H1 (cell line): ENCODE data around the gene PRKD1. TPM values are rescaled to one million over a fixed set of nuclear protein-coding genes. Genes with fewer than 3 reads are reported as not detected.
A peak's percentile ranks its signal among the peaks of the same experiment; 100 is the strongest.

Experiments
- CTCF ChIA-PET: fragments of 300-600 bp; sonication (Branson Sonifier 250); formaldehyde crosslinking; loops from one replicate; lab custom pipeline; 2021; ENCODE audit not compliant: partially characterized antibody; lab: Charles Lee
- POLR2A ChIA-PET: fragments of 300-600 bp; sonication (Branson Sonifier 250); formaldehyde crosslinking; loops from one replicate; lab custom pipeline; 2021; ENCODE audit warnings: inconsistent platforms; ENCODE audit not compliant: partially characterized antibody; lab: Charles Lee
- DNase-seq, 2 experiments: peaks; one replicate each; pipeline versions ENCODE4 v3.0.0 to v3.0.0-alpha.2; 2010 to 2022; ENCODE audit warnings: low spot score in 2 of 2, low read depth in 1 of 2, mixed read lengths in 1 of 2
- FAIRE-seq: peaks from 2 replicates; lab custom pipeline; 2011; peaks lifted over from hg19 to GRCh38; lab: Jason Lieb, UNC
- H2AFZ ChIP-seq: 2 replicates; pipeline ENCODE4 v1.8.1; 2012; ENCODE audit warnings: low read length, inconsistent platforms
- H2AK5ac ChIP-seq: 2 replicates; pipeline ENCODE4 v1.6.1; 2013; ENCODE audit warnings: low read depth, low read length
- H2BK120ac ChIP-seq: replicated peaks from 2 replicates; pipeline ENCODE3; 2013; ENCODE audit warnings: low read depth, low read length, inconsistent platforms
- H2BK12ac ChIP-seq: 2 replicates; pipeline ENCODE4 v1.6.1; 2013; ENCODE audit warnings: low read depth, low read length
- H2BK15ac ChIP-seq: 2 replicates; pipeline ENCODE4 v1.6.1; 2013; ENCODE audit warnings: low read length
- H2BK20ac ChIP-seq: 2 replicates; pipeline ENCODE4 v1.6.1; 2013; ENCODE audit warnings: low read length
- H2BK5ac ChIP-seq: 2 replicates; pipeline ENCODE4 v1.6.1; 2013; ENCODE audit warnings: low read depth, low read length
- H3K14ac ChIP-seq: 2 replicates; pipeline ENCODE4 v1.6.1; 2013; ENCODE audit warnings: inconsistent platforms; ENCODE audit not compliant: insufficient read length
- H3K18ac ChIP-seq: 2 replicates; pipeline ENCODE4 v1.6.1; 2013; ENCODE audit warnings: low read length; ENCODE audit errors: extremely low read depth
- H3K23ac ChIP-seq: 2 replicates; pipeline ENCODE4 v1.6.1; 2013; ENCODE audit warnings: inconsistent platforms; ENCODE audit not compliant: insufficient read length
- H3K23me2 ChIP-seq: 2 replicates; pipeline ENCODE4 v1.6.1; 2013; ENCODE audit warnings: low read depth, low read length
- H3K27ac ChIP-seq: 2 replicates; pipeline ENCODE4 v1.6.1; 2011; ENCODE audit warnings: low read depth, low read length, inconsistent platforms
- H3K27me3 ChIP-seq, 4 experiments: replicated peaks in 1 of 4; 1 replicate in 1 of 4; 2 replicates in 3 of 4; pipeline versions ENCODE4 v1.6.1 to v1.8.1; 2011 to 2013; ENCODE audit warnings: low read length in 3 of 4, mild to moderate bottlenecking in 3 of 4, inconsistent platforms in 2 of 4, mixed read lengths in 2 of 4, moderate library complexity in 1 of 4; ENCODE audit not compliant: control insufficient read depth in 3 of 4, insufficient read depth in 3 of 4; ENCODE audit errors: extremely low read depth in 1 of 4
- H3K36me3 ChIP-seq, 4 experiments: 2 replicates each; pipeline versions ENCODE4 v1.6.1 to v1.8.1; 2011 to 2013; ENCODE audit warnings: mild to moderate bottlenecking in 4 of 4, low read length in 3 of 4, moderate library complexity in 2 of 4, control low read depth in 1 of 4, inconsistent platforms in 1 of 4; ENCODE audit not compliant: insufficient read depth in 4 of 4, control insufficient read depth in 2 of 4
- H3K4ac ChIP-seq: replicated peaks from 2 replicates; pipeline ENCODE3; 2013; ENCODE audit warnings: low read length, low read depth, mixed read lengths, inconsistent platforms; ENCODE audit not compliant: insufficient read length
- H3K4me1 ChIP-seq, 4 experiments: replicated peaks in 1 of 4; 1 replicate in 1 of 4; 2 replicates in 3 of 4; pipeline versions ENCODE4 v1.6.1 to v1.8.1; 2011 to 2013; ENCODE audit warnings: low read length in 3 of 4, inconsistent platforms in 2 of 4, mixed read lengths in 1 of 4; ENCODE audit not compliant: insufficient read depth in 4 of 4, control insufficient read depth in 3 of 4
- H3K4me2 ChIP-seq, 2 experiments: 2 replicates each; pipeline versions ENCODE4 v1.6.1 to v1.8.1; 2011 to 2013; ENCODE audit warnings: low read depth in 2 of 2, low read length in 2 of 2, control low read depth in 1 of 2, inconsistent platforms in 1 of 2, mild to moderate bottlenecking in 1 of 2; ENCODE audit not compliant: insufficient read depth in 1 of 2
- H3K4me3 ChIP-seq, 4 experiments: fragments of 200-600, 300-600 bp in 1 of 4; sonication (generic), shearing (Covaris generic), sonication (Bioruptor Twin) in 1 of 4; 2 replicates each; pipeline versions ENCODE4 v1.5.1 to v1.8.1; 2011 to 2016; ENCODE audit warnings: low read length in 4 of 4, low read depth in 3 of 4, control low read depth in 2 of 4, inconsistent platforms in 2 of 4, mild to moderate bottlenecking in 2 of 4, mixed read lengths in 1 of 4, moderate library complexity in 1 of 4; ENCODE audit not compliant: insufficient read depth in 2 of 4; ENCODE audit errors: extremely low read depth in 1 of 4
- H3K56ac ChIP-seq: replicated peaks from 2 replicates; pipeline ENCODE3; 2013; ENCODE audit warnings: low read depth, mild to moderate bottlenecking, mixed read lengths, low read length, inconsistent platforms; ENCODE audit not compliant: insufficient read length
- H3K79me1 ChIP-seq: 2 replicates; pipeline ENCODE4 v1.6.1; 2013; ENCODE audit warnings: low read depth, low read length, control low read depth
- H3K79me2 ChIP-seq, 2 experiments: 2 replicates each; pipeline versions ENCODE4 v1.6.1 to v1.8.1; 2012 to 2013; ENCODE audit warnings: low read length in 2 of 2, mild to moderate bottlenecking in 2 of 2, inconsistent platforms in 1 of 2; ENCODE audit not compliant: insufficient read depth in 2 of 2, control insufficient read depth in 1 of 2
- H3K9ac ChIP-seq, 4 experiments: replicated peaks in 1 of 4; 1 replicate in 1 of 4; 2 replicates in 3 of 4; pipeline versions ENCODE4 v1.6.1 to v1.8.1; 2011 to 2013; ENCODE audit warnings: low read depth in 3 of 4, low read length in 3 of 4, control low read depth in 2 of 4, mild to moderate bottlenecking in 2 of 4, moderate library complexity in 2 of 4, inconsistent platforms in 1 of 4; ENCODE audit errors: extremely low read depth in 1 of 4
- H3K9me3 ChIP-seq, 2 experiments: 2 replicates each; pipeline versions ENCODE4 v1.6.1 to v1.8.1; 2012 to 2013; ENCODE audit warnings: mild to moderate bottlenecking in 2 of 2, moderate library complexity in 2 of 2, control low read depth in 1 of 2, inconsistent platforms in 1 of 2, low read depth in 1 of 2, low read length in 1 of 2, mixed read lengths in 1 of 2; ENCODE audit not compliant: insufficient read depth in 2 of 2
- H4K20me1 ChIP-seq, 2 experiments: replicated peaks in 1 of 2; 2 replicates each; pipeline versions ENCODE3 to v1.8.1; 2011 to 2013; ENCODE audit warnings: inconsistent platforms in 2 of 2, low read length in 2 of 2, mild to moderate bottlenecking in 1 of 2; ENCODE audit not compliant: insufficient read depth in 2 of 2, control insufficient read depth in 1 of 2
- H4K5ac ChIP-seq: 2 replicates; pipeline ENCODE4 v1.6.1; 2013; ENCODE audit warnings: low read length, low read depth, mixed read lengths, inconsistent platforms; ENCODE audit not compliant: insufficient read length
- H4K8ac ChIP-seq: 2 replicates; pipeline ENCODE4 v1.8.0; 2013; ENCODE audit warnings: mild to moderate bottlenecking, moderate library complexity, low read length, inconsistent platforms; ENCODE audit not compliant: insufficient read depth; ENCODE audit errors: extremely low read depth
- H4K91ac ChIP-seq: replicated peaks from 2 replicates; pipeline ENCODE3; 2013; ENCODE audit warnings: low read length, mixed read lengths, inconsistent platforms; ENCODE audit not compliant: insufficient read length
- CHD1 ChIP-seq: IDR thresholded peaks from 2 replicates; pipeline ENCODE4 v1.6.1; 2012; ENCODE audit warnings: low read depth, low read length, improper control_type of control experiment
- EZH2 ChIP-seq: fragments of 200-600 bp; sonication (generic); IDR thresholded peaks from 2 replicates; pipeline ENCODE4 v1.7.1; 2012; ENCODE audit warnings: low read depth, mild to moderate bottlenecking, moderate library complexity, low read length, inconsistent platforms; ENCODE audit not compliant: severe bottlenecking
- NANOG ChIP-seq: IDR thresholded peaks from 2 replicates; pipeline ENCODE4 v1.6.1; 2011; ENCODE audit warnings: low read length, low read depth, mild to moderate bottlenecking, inconsistent platforms; ENCODE audit not compliant: insufficient read depth, poor library complexity, severe bottlenecking
- SP1 ChIP-seq: IDR thresholded peaks from 2 replicates; pipeline ENCODE4 v1.6.1; 2011; ENCODE audit warnings: low read depth, low read length
- SRF ChIP-seq: IDR thresholded peaks from 2 replicates; pipeline ENCODE4 v1.6.1; 2011; ENCODE audit warnings: mild to moderate bottlenecking, low read depth, low read length, moderate library complexity
- TAF1 ChIP-seq: IDR thresholded peaks from 2 replicates; pipeline ENCODE4 v1.6.1; 2011; ENCODE audit warnings: mild to moderate bottlenecking, low read depth, low read length
- TAF7 ChIP-seq: optimal IDR thresholded peaks from 2 replicates; pipeline ENCODE3; 2011; ENCODE audit warnings: low read depth, mild to moderate bottlenecking, inconsistent platforms, low read length, moderate library complexity, borderline replicate concordance
- TEAD4 ChIP-seq: IDR thresholded peaks from 2 replicates; pipeline ENCODE4 v1.6.1; 2012; ENCODE audit warnings: low read depth, low read length, inconsistent platforms, mixed read lengths
- WGBS, 2 experiments: shearing (Covaris generic) in 1 of 2; methylation state at CpG; one replicate each; pipeline versions ENCODE4 v1.1.6 to v1.1.7; 2013 to 2015; ENCODE audit warnings: low lambda C conversion rate in 2 of 2, mixed read lengths in 2 of 2, inconsistent platforms in 1 of 2, low coverage in 1 of 2, missing lambda C conversion rate in 1 of 2; ENCODE audit not compliant: insufficient replicate concordance in 2 of 2, insufficient coverage in 1 of 2, insufficient read length in 1 of 2; ENCODE audit errors: extremely low coverage in 1 of 2, missing lambda C conversion rate in 1 of 2; 5-methylcytosine and 5-hydroxymethylcytosine counted together
- polyA plus RNA-seq, 7 experiments: library from polyadenylated mRNA; depleted of rRNA in 3 of 7; stranded (reverse) in 5 of 7; unstranded in 2 of 7; fragments of >200 nt in 5 of 7; fragments of 200-250 nt in 2 of 7; gene quantifications; 1 replicate in 5 of 7; 2 replicates in 1 of 7; 4 replicates in 1 of 7; pipeline versions ENCODE4 v1.2.1 to v1.2.3, GENCODE V29; 2011 to 2013; ENCODE audit warnings: missing spikeins in 2 of 7, mixed read lengths in 2 of 7
- total RNA-seq: library from RNA; stranded (reverse); fragmentation: NEBNext Ultra II Directional; extraction: Animal tissue kit (Norgen Biotek cat#: 25700); gene quantifications from 2 replicates; pipeline ENCODE4 v1.2.1, GENCODE V29; 2021

The PRKD1 gene
- total and polyA plus RNA-seq, 2 of the 8 experiments (the other 6 are each of a cell fraction or from before 2014, with no cell fraction given): 3.6 to 6.8 TPM

DNA sequence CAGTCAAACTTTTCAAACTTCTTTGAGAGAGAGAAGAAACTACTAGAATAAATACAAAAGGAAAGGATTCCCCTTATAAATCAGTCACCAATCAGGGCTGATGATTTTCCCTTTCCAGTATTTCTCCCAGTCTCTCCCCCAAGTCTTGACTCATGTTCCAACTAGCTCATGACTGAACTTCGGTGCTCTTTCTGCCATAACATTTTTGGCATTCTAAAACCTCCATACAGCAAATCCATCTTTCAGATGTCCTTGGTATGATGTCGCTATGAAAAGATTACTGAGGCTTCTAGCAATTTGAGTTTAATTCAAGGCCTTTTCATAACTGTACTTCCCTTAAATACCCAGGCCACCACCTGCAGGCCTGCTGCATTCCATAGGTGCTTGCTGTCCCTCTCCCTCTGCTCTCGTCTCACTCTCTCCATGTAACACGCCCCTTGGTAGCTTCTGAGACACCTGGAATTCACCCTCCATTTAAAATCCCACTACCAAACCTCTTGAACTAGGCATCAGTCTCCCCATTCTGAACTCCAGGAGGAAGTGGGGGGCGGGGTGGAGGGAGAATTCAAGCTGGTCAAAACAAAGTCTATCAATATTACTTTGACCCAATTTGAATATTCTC, 2.4 kb downstream of the PRKD1 start:
- H3K4me2 ChIP-seq: peak overlapping the region; percentile 92 to 99
- TF ChIP-seq EZH2 (no peak), SRF (no peak), TAF1 (no peak), TEAD4 (0 out of 2 replicates have a peak, but pooled peaks have one; percentile 37), NANOG (peak; percentile 31), SP1 (no peak), CHD1 (no peak), TAF7 (no peak)
- no peak overlapping the region for H2AK5ac ChIP-seq
- H3K36me3 ChIP-seq: no peaks in the 10 kb centered on the region
- no peaks in the 10 kb centered on the region for H3K79me1 ChIP-seq
- DNase-seq (no peak), FAIRE-seq (no peak)
- H3K18ac ChIP-seq: no peak overlapping the region
- WGBS, 2 experiments: 32% methylated on average over 5 of the region's 5 CpGs; no CpG with 5 or more reads in 1 of the 2 experiments
- H3K27ac ChIP-seq: no peak overlapping the region
- H2BK15ac ChIP-seq: no peak overlapping the region
- ChIA-PET POLR2A (interaction anchor here (0.6 to 0.7 kb wide), 3 partner anchors 29 to 320 kb away, joined by 3 read pairs; no protein-coding TSS in a partner anchor), CTCF (interaction anchor here (1.0 kb wide), 1 partner anchor 16 kb away, joined by 6 read pairs; no protein-coding TSS in a partner anchor)
- H3K9ac ChIP-seq: no peak overlapping the region
- no peak overlapping the region for H4K8ac ChIP-seq
- peaks cover 4 to 15% (median 6%) of the 10 kb centered on the region in 4 experiments; a peak in 6 of 7 replicates for H3K4me1 ChIP-seq
- H2BK20ac ChIP-seq: no peak overlapping the region
- H3K4ac ChIP-seq: no peak overlapping the region
- no peak overlapping the region for H2BK12ac ChIP-seq
- peak overlapping the region in 1 of 4 experiments; percentile 91; a peak in 1 of 8 replicates for H3K4me3 ChIP-seq
- H3K14ac ChIP-seq: no peak overlapping the region
- no peak overlapping the region for H4K5ac ChIP-seq
- H2BK120ac ChIP-seq: no peak overlapping the region
- peaks cover 14% of the 10 kb centered on the region for H3K23me2 ChIP-seq
- H2BK5ac ChIP-seq: no peak overlapping the region
- H3K79me2 ChIP-seq: no peaks in the 10 kb centered on the region
- H3K23ac ChIP-seq: no peak overlapping the region
- no peak overlapping the region for H3K56ac ChIP-seq
- peaks cover 0 to 12% (median 9%) of the 10 kb centered on the region in 4 experiments; a peak in 5 of 7 replicates for H3K27me3 ChIP-seq
- no peak overlapping the region for H4K91ac ChIP-seq
- no peak overlapping the region for H2AFZ ChIP-seq
- H3K9me3 ChIP-seq: no peaks in the 10 kb centered on the region
- peaks cover 2 to 7% of the 10 kb centered on the region in 2 experiments for H4K20me1 ChIP-seq
